ENCODE results near the gene CNN2.
"Not testable (repeated sequence)": the region's sequence is repeated elsewhere in the genome, so short reads cannot be mapped to it uniquely, and the experiment has no call there.

The CNN2 gene

GRCh38 chr19:1018932-1019615 is 7.3 kb upstream of the CNN2 start:
- no peak for DNase-seq
- TF ChIP-seq GATA1 (IDR thresholded peaks at IDR 0.05; ENCODE audit: low read depth, low read length): no peak
- no peak for TF ChIP-seq POLR2A (IDR thresholded peaks at IDR 0.05; ENCODE audit: low read length)

GRCh38 chr19:1019616-1019961 is 6.8 kb upstream of the CNN2 start:
- TF ChIP-seq POLR2A (IDR thresholded peaks at IDR 0.05; ENCODE audit: low read length) (no peak), GATA1 (IDR thresholded peaks at IDR 0.05; ENCODE audit: low read depth, low read length) (no peak)
- no peak for DNase-seq

GRCh38 chr19:1019980-1020867 is 6.2 kb upstream of the CNN2 start:
- peak; percentile 59 to 61 for DNase-seq
- TF ChIP-seq POLR2A (IDR thresholded peaks at IDR 0.05; ENCODE audit: low read length): no peak
- no peak for TF ChIP-seq GATA1 (IDR thresholded peaks at IDR 0.05; ENCODE audit: low read depth, low read length)

- TF ChIP-seq GATA1 (IDR thresholded peaks at IDR 0.05; ENCODE audit: low read depth, low read length): no peak
- no peak for TF ChIP-seq POLR2A (IDR thresholded peaks at IDR 0.05; ENCODE audit: low read length)
- peak; percentile 98 to 99 for DNase-seq
These were observed 5.5 kb upstream of the CNN2 start, which contains the start of gene TMEM259 for GRCh38 chr19:1020868-1021425. Gene TMEM259 (minus strand): TSS chr19:1021123. CDS start chr19:1020996, 127 bp downstream.

GRCh38 chr19:1023883-1024188 is 2.6 kb upstream of the CNN2 start:
- not testable (repeated sequence) for DNase-seq

- not testable (repeated sequence) for DNase-seq
These were observed 1.3 kb upstream of the CNN2 start for GRCh38 chr19:1025080-1025479.

- TF ChIP-seq POLR2A (IDR thresholded peaks at IDR 0.05; ENCODE audit: low read length) (no peak), GATA1 (IDR thresholded peaks at IDR 0.05; ENCODE audit: low read depth, low read length) (no peak)
- DNase-seq: peak; percentile 50 to 52
These were observed 608 bp downstream of the CNN2 start for GRCh38 chr19:1026783-1027649.

- no peak for DNase-seq
- TF ChIP-seq GATA1 (IDR thresholded peaks at IDR 0.05; ENCODE audit: low read depth, low read length) (no peak), POLR2A (IDR thresholded peaks at IDR 0.05; ENCODE audit: low read length) (no peak)
These were observed 1.2 kb downstream of the CNN2 start for GRCh38 chr19:1027650-1028061.

- DNase-seq: peak; percentile 52 to 56
These were observed 1.9 kb downstream of the CNN2 start for GRCh38 chr19:1028062-1028926.

GRCh38 chr19:1032264-1032867 is 6.0 kb downstream of the CNN2 start:
- no peak for TF ChIP-seq POLR2A (IDR thresholded peaks at IDR 0.05; ENCODE audit: low read length)
- no peak for TF ChIP-seq GATA1 (IDR thresholded peaks at IDR 0.05; ENCODE audit: low read depth, low read length)
- no peak for DNase-seq

More at GRCh38 chr19:1028062-1028926, 1.9 kb downstream of the CNN2 start:
- TF ChIP-seq GATA1 (IDR thresholded peaks at IDR 0.05; ENCODE audit: low read depth, low read length) (no peak), POLR2A (IDR thresholded peaks at IDR 0.05; ENCODE audit: low read length) (no peak)

- no peak for DNase-seq
- no peak for TF ChIP-seq GATA1 (IDR thresholded peaks at IDR 0.05; ENCODE audit: low read depth, low read length)
- TF ChIP-seq POLR2A (IDR thresholded peaks at IDR 0.05; ENCODE audit: low read length): no peak
These were observed 9.7 kb downstream of the CNN2 start for GRCh38 chr19:1035998-1036621.

GRCh38 chr19:1037621-1038064 is 11.2 kb downstream of the CNN2 start:
- DNase-seq: no peak
- TF ChIP-seq POLR2A (IDR thresholded peaks at IDR 0.05; ENCODE audit: low read length): no peak
- TF ChIP-seq GATA1 (IDR thresholded peaks at IDR 0.05; ENCODE audit: low read depth, low read length): no peak
